Raji (cell line): Measurements from ENCODE around the gene CAMK2D.

Experiments
- POLR2A ChIP-seq: IDR thresholded peaks from 2 replicates; pipeline ENCODE4 v1.6.1; 2011; ENCODE audit warnings: low read depth, low read length, control low read depth; ENCODE audit not compliant: insufficient read depth

Gene CAMK2D

DNA sequence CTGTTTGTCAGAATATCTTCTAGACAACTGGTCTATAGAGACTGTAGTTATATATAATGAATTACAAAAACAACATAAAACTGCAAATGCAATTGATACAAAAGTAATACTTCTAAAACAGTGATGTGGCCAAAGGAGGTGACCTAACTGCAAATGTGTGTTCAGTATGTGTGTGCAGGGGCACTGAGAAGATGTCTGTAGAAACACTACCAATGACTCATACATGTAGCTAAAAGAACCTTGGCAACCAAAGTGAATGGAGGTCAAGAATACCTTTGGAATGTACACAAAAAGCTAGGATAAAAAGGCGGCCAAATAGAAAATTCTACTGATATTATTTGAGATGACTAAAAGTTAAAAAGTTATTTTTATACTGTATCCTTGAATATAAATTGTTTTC is 261.8 kb downstream of the CAMK2D start:
- no peak for TF ChIP-seq POLR2A

DNA sequence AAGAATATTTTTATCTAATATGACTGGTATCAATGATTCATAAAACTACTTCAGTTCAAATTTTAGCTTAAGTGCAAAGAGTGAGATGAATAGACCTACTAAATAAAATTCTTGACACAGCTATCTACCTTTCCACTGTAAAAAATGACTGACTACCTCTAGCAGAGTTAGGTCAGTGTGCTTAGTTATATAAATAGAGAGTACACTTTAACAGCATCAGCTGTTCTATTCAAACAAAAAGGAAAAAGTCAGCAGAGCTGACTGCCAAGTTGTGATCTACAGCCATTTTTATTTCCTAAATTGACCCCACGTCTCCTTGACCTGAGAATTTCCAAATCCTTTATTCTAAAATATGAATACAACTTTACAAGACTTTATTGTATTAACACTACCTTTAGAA is 262.4 kb downstream of the CAMK2D start:
- TF ChIP-seq POLR2A = no peak

DNA sequence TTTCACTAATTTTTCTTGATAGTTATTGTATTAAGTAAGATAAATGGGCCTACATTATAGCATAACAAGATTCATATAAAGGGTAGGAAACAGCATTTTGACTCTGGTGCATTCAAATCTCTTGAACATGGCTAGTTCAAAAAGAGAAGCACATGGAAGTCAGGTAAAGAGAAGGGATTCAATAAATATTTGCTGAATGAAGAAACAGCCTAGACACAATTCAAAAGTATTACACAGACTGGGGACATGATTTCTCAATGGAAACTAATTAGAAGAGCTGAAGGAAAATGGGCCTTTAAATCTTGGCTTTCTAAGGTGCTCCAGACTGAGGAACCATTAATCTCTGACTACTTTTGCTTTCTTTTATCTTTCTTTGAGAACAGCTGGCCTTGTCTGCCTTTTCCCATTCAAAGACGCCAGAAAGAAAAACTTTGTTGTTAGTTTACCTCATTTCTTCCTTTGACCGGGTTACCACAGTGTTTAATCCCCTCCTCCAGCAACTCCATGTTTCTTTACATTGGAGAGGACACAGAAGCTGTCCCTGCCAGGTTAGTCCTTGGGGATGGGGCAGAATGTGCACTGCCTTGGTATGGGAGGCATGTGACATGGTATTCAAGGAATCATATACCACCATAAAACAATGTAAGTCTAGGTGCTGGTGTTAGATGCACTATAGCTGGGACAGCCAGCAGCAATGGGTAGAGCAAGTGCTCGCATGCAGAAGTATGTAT is 264.2 kb downstream of the CAMK2D start:
- no peak for TF ChIP-seq POLR2A

DNA sequence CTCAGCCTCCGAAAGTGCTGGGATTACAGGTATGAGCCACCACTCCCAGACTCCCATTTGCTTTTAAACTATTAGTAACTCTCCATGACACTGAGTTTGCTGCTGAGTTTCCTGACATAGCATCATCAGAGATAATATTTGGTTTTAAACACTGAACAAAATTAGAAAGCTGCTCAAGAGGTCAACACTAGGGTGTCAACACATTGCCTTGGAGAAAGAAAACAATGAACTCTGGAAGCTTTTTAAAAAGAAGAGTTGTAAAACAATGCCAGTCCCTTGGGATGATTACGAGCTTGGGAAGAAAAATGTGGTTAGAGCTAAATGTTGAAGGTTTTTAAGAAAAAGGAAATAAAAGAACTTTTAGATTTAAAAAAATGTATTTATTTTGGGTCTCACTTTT is 264.8 kb downstream of the CAMK2D start:
- TF ChIP-seq POLR2A = no peak

DNA sequence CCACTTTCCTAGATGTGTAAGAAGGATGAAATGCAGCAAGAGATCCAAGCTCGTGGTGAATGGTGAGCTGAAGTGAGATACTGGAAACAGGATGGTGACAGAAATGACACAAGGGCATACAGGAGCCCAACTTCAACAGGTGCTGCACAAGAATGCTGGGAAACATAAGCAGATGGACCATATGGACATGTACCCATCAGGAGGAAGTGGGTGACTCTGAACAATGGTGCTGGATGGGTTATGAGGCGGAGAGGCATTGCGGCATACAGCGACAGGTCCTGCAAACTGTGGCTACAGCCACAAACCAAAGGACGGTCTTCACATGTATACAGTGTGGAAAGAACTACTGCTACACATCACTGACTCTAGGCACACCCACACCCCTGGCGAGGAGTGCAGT is 265.7 kb downstream of the CAMK2D start:
- TF ChIP-seq POLR2A = no peak

DNA sequence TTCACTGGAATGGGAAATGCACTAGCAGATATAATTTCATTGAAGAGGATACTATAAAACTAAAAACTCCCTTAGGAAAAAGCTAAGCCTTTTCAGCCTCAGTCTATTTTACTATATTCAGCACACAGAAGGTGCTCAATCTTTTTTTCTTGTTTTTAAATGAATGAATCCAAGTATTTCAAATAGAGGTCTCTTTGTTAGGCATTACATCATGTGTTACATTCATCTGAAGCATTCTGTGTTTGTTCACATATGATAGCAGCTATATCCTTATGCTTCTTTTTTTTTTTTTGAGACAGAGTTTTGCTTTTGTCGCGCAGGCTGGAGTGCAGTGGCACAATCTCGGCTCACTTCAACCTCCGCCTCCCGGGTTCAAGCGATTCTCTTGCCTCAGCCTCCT is 278.4 kb downstream of the CAMK2D start:
- TF ChIP-seq POLR2A = no peak

DNA sequence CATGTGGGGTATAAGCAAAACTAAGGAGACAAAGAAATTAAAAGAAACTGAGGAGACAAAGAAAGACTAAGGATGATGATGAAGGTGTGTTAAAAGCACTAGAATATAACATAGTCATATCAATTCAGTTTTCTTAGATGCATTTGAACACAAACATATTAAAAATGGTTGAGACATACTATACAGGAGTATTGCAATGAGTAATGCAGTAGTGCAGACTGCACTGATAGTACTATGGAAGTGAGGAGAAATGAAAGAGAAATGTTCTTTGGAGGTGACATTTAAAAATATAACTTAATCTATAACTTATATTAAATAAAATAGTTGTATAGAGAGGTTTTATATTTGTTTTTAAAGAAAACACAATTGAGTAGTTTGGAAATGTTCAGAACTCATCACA is 279.2 kb downstream of the CAMK2D start:
- no peak for TF ChIP-seq POLR2A

DNA sequence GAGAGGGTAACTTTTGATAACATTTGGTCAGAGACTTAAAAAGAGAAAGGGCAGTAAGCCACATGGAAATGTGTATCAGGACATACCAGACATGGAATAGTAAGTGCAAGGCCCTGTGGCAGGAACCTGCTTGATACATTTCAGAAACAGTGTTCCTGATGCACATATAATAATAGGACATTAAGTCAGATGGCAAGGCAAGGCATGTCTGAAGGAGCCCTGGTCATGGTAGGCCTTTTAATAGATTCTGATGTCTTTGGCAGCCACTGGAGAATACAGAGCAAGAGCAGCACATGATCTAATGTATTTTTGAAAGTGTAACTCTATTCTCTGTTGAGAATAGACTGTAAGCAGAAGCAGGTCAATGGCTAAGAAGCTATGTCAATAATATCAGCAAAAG is 279.7 kb downstream of the CAMK2D start:
- no peak for TF ChIP-seq POLR2A

DNA sequence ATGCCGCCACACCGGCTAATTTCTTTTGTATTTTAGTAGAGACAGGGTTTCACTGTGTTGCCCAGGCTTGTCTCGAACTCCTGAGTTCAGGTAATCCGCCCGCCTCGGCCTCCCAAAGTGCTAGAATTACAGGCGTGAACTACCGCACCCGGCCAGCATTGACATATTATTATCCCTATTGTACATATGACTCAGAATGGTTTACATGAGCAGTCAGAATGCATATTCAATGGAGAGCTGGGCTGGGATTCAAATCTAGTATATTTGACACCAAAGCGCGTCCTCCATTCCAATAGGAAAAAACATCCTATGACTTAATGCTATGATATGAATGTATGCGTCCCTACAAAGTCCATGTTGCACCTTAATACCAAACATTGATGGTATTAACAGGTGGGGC is 281.4 kb downstream of the CAMK2D start:
- no peak for TF ChIP-seq POLR2A

DNA sequence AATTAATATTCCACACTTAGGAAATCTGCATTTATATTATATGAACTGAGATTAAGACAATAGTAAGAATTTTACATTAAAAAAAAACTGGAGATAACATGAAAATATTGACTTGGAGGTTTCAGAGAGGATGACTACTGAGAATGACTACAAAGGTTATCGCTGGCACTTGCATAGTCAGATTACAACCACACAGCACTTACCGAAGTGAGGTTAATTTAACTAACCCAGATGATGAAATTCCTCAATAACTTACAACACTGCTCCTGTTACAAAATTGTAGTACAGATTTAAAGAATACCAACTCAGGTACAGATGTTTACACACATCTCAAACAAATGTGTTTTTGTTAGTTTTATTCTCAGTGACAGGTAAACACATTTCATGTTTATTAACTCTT is 283.5 kb downstream of the CAMK2D start:
- no peak for TF ChIP-seq POLR2A

DNA sequence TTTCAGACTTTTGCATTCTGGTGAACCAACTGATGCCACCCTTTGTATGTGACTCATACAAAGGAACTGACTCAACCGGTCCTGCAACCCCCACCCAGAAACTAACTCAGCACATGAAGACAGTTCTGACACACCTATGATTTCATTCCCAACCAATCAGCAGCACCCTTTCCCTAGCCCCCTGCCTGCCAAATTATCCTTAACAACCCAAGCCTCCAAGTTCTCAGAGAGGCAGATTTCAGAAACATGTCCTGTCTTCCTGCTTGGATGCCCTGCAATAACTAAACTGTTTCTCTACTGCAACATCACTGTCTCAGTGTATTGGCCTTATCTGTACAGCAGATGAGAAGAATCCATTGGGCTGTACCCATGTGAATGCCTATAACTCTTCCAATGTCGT is 284.7 kb downstream of the CAMK2D start:
- TF ChIP-seq POLR2A = no peak

DNA sequence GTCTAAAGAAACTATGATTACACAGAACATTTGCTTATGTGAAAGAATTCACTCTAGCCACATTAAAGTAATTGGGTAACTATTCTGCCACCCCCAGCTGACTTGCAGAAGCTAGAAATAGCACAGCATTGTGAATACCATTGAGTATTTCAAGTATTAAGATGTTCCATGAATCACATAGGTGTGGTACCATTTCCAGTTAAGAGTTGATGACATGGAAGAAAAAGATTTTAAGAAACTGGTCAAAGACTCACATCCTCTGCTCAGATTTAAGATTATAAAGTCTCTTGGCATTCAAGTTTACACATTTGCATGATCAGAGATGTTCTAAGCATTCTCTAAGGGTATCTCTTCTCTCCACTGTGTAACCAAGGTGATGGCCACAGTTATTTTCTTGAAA is 287.5 kb downstream of the CAMK2D start:
- no peak for TF ChIP-seq POLR2A

DNA sequence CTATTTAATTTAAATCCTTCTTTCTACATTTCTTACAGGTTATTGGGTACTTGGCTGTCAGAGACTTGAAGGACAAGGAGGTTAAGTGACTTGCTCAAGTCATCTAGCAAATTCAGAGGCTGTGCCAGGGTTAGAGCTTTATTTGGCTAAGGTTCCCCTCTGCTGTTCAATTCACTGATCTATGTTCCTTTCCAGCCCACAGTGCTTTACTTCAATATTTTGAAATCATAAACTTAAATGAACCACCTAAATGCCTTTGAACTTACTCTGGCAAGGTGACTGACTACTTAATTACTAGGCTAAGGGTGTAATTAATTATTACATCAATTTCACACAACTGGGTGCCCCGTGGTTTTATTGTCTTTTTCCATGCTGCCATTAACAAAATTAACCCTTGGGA is 288.7 kb downstream of the CAMK2D start:
- no peak for TF ChIP-seq POLR2A

DNA sequence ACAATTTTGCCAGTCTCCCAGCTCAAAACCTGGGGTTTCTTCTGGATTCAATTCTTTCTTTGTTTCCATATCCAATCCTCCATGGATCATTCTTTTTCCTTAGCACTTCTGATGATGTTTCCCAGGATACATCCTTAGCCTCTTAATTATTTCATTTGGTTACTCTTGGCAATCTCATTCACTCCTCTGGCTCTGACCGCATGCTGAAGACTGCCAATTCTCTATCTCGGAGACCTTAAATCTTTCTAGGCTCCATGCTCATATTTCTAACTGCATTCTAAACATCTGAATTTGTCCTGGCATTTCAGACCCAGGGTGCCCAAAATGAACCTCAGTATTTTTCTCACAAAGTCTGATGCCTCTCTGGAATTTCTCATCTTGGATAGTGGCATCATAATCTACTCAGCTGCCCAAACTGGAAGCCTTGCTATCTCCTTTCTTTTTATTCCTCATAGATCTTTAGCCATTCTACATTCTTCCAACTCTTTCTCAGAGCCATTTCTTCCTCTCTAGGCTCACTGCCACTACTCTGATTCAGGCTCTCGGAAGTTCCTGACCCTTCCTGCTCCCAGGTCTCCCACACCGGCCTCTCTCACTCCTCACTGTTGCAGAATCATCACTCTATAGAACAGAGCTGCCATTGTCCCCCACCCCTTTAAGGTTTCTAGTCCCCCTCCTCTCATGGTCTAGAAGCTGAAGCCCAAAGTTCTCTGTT is 290.2 kb downstream of the CAMK2D start:
- no peak for TF ChIP-seq POLR2A

DNA sequence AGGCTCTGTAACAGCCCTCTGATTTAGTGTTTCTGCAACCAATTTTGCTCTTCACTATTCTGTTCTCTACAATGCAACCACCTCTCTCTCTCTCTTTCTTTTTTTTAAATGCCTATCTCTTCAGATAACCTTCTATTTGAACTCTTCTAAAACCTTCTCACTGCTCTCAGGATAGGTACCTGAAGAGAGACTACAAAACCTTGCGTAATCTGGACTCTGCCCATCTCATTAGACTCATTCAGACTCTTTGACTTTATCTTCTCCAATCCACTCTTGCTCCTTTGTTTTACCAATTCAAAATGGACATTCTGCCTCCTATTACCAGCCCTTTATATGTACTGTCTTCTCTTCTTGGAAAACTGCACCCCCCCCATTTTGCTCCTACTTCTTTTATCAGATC is 291.6 kb downstream of the CAMK2D start:
- TF ChIP-seq POLR2A = no peak

DNA sequence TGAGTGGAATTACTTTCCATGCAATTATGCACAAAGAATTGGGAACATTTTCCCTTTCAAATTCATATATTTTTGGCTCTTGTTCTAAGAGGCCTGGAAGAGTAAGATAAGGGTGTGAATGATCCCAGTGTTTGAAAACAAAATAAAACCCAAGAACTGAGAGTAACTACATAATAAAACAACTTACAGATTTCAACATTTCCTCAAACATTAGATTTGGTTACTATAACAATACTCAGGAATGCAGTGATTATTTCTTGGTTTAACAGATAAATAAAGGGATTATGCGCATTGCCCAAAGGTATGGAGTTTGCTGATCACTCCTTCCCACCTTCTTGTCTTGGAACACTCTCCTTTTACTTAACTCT is 292.5 kb downstream of the CAMK2D start:
- TF ChIP-seq POLR2A = no peak
